LoVo (cell line): ENCODE results near the gene KAZN.
"Not testable (repeated sequence)": the region's sequence is repeated elsewhere in the genome, so short reads cannot be mapped to it uniquely, and the experiment has no call there.

Source experiments
- DNase-seq: peaks from one replicate; pipeline ENCODE4 v3.0.0-alpha.2; 2016; ENCODE audit warnings: low spot score

KAZN gene

DNA sequence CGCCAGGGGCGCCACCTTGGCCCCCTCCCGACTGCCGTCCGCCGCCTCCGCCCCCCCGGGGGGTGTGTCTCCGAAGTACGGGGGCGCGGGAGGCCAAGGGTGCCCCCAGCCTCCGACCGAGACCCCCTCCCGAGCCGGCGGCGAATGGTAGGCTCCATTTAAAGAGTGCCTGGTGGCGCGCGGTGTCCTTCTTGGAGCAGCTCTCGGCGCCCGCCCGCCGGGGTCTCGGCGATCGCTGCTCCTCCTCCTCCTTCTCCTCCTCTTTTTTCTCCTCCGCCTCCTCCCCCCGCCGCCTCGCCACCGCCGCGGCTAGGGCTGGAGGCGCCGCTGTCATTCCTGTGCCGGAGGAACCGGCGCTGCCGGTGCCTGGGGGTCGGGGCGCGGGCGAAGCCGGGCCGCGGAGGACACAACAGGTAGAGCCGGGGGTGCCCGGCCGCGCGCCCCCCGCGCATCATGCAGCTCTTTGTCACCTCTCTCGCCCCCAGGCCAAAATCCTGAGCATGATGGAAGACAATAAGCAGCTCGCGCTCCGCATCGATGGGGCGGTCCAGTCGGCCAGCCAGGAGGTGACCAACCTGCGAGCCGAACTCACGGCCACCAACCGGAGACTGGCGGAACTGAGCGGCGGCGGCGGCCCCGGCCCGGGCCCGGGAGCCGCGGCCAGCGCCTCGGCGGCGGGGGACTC lies at the start of gene KAZN:
KAZN (plus strand) TSS at position 188 of the 685 bp plus-strand sequence.
- no peak for DNase-seq

DNA sequence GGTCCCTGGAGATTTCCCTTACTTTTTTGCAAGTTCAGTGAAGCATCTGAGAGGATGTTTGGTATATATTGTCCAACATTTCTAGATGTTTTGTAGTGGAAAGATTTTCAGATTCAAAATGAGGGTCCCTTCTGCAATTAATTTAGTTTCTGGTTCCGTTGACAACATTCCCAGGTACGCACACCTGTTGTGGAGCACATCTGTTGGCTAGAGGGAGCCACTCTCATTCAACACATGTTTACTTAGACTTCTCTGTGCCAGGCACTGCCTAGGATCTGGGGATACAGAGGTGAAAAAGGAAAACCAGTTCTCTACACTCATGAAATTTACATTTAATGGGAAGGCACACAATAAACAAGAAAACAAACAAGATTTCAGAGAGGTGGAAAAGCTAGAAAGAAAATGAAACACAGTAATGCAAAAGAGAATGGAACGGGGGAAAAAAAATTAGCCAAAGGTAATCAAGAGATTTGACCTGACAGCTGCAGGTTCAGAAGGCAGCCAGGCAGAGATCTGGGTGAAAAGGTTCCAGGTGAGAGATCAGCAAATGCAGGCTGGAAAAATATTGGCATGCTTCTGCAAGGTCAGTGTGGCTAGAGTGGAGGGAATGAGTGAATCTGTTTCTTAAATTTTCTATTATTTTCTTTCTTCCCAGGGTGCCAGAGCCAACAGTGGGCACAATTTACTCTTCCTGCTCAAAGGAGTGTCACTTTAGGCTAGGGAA lies 48.4 kb upstream of the KAZN start:
- DNase-seq: no peak

DNA sequence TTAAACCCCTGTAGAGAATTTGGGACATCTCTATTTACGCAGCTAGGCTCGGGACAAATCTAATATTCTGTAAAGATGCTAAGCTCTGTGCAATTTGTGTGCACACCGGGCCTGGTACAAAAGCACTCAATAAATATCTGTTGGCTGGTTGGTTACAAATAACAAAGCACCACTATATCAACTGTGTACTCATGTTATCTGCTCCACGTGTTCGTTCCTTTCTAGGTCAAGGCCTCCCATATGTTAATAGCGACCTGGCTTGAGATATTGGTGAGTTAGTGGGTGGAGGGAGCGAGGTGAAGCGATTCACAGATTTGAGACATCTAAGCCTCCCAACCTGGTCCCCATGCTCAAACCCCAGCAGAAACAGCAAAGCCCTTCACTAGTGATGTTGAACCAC lies 47.1 kb upstream of the KAZN start:
- DNase-seq: no peak

DNA sequence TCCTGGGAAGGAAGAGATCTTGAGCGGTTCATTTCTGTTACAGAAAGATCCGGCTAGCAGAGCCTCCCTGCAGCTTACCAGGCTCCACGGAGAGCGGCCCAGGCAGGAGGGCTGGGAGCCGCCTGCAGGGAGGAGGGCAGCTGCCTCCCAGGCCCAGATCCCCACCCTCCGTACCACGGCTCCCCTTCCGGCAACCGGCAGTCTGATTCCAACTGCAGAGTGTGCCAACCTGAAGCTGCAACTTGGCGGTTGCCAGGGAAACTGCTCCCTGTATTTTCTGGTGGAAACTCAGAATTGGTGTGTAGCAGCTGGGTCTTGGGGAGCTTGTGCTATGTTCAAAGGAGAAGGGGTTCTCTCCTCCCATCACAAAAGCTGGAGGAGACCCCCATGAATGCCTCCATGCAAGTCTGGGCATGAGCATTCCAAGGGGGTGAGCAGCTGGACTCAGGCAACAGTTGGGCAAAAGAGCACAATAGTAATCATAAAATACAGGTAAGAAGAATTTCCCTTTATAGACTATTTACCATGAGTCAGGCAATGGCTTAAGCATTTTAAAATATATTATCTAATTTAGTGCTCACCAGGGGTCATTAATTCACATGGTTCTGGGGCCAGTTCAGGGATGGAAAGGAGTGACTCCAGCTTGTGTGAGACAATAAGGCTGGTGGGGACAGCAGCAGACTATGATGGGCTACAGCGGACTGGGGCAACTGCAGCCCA lies 46.1 kb upstream of the KAZN start:
- no peak for DNase-seq

DNA sequence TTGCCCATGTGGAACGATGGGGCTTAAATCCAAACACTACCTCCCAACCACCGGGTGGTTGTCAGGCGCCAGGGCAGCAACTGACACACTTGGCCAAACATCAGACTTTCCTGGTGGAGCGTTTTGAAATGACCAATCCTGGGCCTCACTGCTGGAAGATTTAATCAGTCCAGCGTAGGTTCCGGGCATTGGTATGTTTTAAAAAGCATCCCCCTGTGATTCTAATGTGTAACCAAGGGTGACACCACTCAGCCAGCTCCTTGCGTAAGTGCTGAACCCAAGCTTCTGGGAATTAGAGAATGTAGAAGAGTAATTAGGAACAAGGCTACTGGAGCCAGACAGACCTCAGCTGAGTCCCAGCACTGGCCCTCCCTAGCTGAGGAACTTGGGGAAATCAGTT lies 44.8 kb upstream of the KAZN start:
- no peak for DNase-seq

DNA sequence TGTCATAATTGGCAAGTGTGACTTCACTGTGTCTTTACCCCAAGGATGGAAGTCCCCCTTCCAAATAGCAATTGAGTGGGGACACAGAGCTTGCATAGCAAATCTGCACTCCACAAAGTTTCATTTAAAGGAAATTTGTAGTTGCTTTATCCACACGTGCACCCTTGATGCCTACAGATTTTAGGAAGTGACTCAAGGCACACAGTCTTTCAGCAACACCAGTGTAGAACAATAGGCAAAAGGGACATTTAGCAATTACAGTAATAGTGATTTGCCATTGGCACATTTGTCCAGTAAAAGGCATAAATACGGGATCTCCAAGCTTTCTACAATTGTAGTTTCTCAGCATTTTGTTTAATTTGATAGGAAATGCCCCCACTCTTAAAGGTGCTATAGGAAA lies 43.4 kb upstream of the KAZN start:
- DNase-seq: no peak

DNA sequence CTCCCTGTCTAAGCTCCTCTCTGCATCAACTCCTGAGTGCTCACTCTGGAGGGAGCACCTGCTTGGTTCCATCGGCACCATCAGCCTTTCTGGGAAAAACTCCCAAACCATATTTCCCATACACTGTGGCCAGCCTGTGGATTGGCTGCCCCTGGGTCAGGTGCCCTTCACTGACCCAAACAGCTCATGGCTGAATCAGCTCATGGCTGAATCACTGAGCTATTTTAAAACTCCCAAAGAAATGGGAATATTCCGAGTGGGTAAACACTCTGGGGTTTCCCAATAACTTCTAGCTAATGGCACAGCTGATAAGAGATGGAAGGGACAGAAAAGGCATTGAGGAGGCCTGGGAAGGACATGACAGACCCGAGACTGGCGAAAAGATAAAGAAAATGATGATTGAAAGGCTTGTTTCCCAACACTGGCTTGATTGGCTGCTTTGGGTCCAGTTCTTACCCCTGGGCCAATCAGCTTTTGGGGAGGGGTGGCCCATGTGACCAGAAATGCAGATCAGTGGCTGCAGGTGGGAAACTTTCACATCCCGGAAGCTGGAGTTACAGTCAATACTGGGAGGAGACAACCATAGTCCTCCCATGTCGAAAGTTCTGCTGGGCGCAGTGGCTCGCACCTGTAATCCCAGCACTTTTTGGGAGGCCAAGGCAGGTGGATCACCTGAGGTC lies 37.3 kb upstream of the KAZN start:
- DNase-seq: no peak

DNA sequence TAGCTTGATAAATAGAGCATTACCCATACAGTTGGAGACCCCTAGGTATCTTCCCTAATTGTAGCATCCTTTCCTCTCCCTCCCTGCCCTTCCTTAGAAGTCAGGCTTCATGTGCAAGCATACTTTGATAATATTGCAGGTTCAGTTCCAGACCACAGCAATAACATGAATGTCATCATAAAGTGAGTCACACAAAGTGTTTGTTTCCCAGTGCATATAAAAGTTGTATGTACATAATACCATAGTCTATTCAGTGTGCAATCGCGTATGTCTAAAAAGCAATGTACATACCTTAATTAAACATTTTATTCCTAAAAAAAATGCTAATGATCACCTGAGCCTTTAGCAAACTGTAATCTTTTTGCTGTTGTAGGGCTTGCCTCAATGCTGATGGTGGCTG lies 33.4 kb upstream of the KAZN start:
- no peak for DNase-seq

DNA sequence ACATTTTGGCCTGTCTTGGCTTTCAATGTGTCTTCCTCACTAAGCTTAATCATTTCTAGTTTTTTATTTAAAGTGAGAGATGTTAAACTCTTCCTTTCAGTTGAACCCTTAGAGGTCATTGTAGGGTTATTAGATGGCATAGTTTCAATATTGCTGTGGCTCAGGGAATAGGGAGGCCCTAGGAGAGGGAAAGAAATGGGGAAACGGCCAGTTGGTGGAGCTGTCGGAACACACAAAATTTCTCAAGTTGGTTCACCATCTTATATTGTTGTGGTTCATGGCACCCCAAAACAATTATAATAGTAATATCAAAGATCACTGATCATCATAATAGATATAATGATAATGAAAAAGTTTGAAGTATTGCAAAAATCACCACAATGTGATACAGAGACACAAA lies 31.4 kb upstream of the KAZN start:
- DNase-seq: no peak

DNA sequence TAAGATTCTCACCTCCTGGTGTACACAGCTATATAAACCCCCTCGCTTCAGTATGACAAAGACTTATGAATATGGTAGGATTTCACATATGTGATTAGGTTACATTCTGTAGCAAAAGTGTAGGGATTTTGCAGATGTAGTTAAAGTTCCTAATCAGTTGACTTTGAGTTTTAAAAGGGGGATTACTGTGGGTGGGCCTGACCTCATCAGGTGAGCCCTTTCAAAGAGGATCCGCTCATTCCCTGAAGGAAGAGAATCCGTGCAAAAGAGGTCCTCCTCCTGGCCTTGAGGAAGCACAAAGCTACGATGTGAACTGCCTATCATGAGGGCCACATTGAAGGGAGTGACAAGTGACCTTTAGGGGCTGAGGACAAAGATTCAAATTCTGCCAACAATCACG lies 30.6 kb upstream of the KAZN start:
- DNase-seq: no peak

DNA sequence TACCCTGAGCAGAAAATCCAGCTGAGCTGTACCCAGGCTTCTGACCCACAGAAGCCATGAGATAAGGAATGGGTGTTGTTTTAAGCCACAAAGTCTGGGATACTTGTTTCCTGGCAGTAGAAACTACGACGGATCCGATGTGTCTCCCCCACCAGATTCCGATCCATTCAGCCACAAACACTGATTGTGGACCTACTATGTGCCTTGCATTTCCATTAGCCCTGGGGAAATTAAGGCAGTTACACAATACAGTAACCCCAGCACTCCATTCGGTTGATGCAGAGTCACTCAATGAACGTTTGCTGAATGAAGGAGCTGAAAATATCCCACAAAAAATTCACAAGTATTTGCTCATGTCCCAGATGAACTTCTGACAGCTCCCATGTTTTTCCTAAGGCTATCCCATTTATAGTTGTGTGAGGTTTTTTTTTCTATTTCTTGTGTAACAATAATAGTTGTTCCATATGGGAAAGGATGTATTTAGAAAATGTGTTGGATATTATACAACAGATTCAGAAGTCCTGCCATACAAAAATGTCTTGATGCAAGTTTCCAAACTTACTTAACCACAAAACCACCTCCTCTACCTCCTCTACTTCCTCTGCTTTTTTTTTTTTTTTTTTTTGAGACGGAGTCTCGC lies 29.6 kb upstream of the KAZN start:
- no peak for DNase-seq

DNA sequence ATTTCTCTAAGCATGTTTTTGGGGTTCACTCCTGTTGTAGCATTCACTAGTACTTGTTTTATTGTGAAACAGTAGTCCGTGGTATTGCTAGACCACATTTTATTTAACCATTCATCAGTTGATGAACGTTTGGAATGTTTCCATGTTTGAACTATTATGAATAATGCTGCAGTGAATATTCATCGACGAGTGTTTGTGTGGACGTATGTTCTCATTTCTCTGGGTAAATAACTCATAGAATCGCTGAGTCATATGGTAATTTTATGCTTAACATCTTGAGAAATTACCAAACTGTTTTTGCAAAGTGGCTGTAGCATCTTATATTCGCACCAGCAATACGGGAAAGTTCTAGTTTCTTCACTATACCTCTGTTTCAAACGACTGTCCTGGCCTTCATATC lies 28.0 kb upstream of the KAZN start:
- no peak for DNase-seq

DNA sequence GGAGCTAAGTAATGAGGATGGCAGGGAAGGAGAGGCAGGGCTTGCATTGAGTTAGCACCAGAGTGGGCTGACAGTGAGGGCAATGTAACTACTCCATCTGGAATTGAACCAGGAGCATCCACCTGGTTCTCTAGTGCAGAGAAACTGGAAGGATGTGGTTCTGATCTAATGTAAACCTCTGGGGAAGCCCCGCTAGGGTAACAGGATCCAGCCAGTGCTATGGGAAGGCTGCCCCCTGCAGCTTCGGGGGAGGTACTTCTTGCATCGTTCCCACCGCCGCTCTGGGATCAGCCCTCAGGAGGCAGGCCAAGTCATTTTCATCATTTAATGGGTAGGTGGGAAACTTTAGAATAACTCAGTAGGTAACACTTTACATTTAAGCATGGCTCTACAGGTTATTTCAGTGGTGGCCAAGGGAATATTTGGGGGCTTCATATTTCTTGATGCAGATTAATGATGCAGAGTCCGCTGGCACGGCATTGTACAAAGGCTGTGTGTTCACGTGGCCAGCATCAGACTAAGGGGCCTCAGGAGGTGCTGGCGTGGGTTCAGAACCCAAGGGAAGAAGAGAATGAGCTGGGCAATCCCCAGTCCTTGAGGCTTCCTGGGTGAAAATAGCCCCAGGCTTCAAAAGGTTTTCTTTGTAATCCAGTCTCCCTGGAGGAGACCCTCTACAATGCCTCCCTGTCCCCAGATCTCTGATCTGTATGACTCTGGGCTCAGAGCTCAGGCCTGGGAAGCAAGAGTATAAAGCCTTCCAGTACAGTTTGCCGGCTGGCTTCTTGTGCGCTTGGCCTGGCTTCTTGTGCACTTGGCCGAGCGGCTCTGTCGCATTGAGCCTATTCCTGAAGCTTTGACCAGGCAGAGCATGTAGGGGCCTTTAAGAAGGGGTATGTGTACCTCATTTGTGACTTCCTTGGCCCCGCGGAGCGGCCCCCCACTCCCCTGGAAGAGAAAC lies 26.4 kb upstream of the KAZN start:
- DNase-seq: no peak

DNA sequence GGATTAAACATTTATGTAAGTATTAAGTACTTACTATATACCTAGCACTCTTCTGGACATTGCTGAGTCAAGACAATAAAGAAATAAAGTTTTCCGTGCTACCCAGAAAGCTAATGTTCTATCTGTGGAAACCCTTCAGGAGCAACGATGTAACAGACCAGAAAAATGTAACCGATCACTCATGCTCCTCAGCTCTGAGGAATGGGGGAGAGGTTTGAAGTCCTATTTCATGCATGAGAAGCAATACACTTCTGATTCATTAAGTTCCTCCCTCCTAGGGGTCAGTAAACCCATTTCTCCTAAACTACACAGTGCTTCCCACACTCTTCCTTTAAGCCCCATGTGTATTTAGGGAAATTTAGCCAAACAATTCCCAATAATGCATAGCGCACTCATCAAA lies 25.6 kb upstream of the KAZN start:
- no peak for DNase-seq

DNA sequence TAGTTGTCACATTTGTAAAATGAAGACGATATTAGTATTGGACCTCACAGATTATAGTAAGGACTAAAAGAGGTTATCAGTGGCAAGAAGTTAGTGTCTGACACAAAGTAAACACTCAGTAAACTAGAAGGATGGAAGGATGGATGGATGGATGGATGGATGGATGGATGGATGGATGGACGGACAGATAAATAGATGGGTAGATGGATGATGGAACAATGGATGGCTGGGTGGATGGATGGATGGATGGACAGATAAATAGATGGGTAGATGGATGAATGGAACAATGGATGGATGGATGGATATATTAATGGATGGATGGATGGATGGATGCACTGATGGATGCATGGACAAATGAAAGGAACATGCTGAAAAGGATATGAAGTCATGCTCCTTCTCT lies 22.3 kb upstream of the KAZN start:
- no peak for DNase-seq

DNA sequence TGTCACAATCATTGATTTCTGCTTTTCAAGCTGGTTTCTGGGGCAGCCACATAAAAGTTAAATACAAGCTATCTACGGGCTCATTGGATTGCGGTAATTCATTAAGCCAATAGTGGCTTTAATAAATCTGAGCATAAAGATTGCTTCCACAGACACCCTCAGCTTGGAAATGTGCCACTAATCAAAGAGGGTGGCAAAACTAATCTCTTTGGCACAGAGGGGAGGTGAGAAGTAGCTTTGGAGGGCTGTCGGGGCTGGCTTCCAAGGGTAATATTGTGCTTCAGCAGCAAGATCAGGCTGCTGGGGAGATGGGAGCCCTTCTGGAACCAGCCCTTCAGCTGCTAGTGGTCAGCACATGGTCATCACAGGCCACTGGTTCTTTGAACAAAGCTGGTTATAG lies 21.2 kb upstream of the KAZN start:
- DNase-seq: no peak

DNA sequence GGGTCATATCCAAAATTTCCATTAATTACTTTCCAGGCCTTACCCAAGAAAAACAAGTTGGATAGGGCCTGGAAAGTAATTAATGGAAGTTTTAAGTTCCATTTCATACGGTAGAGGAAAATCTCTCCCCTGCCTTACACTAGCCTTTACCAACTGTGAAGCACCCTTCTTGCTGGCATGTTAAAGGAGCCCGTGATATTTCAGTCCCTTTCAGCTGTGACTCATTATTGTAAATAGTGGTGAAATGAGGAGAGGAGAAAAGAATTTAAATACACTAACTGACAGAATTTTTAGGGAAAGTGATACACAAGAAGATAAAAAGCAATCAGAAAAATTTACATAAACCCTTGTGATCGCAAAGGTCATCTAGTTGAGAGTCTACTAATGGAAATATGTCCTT lies 20.3 kb upstream of the KAZN start:
- no peak for DNase-seq

DNA sequence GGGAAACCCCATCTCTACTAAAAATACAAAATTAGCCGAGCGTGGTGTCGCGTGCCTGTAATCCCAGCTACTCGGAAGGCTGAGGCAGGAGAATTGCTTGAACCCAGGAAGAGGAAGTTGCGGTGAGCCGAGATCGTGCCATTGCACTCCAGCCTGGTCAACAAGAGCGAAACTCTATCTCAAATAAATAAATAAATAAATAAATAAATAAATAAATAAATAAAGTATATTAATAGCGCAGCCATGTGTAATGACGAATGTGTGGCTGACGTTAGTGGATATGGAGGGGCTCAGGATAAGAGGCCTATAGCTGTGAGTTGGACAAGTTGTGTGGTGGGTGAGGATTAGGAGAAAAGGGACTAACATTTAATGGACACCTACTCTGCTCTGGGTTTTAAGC lies 18.2 kb upstream of the KAZN start:
- DNase-seq: not testable (repeated sequence)

DNA sequence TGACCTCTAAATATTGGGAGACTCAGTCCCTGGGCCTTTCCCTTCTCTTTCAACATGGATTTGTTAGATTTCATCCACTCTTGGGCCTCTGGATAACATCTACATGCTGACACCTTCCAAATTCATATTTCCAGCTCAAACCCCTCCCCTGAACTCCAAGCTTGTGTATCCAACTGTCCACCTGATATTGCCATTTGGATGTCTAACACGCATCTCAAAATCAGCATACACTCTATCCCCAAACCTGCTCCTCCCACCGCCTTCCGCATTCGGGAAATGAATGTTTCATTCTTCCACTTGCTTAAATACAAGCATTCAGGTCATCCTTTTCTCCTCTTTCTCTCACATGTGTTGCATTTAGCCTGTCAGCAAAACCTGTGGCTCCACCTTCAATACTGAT lies 17.5 kb upstream of the KAZN start:
- no peak for DNase-seq

DNA sequence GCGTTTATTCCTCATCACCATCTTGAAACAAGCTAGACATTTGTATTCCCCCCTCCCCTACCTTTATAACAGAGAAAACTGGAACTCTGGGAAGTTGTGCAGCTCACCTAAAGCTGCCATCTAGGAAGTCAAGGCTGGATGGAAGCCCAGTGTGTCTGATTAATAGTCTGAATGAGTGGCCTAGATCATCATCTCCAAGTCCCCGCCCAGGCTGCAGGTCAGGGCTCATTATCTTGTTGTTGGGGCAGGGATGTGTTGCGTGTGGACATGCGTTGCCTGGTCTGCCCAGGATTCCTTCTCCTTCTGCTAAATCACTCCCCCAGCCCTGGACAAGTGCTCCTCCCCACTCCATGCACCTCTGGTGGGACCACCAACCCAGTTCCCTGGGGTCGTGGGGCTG lies 14.7 kb upstream of the KAZN start:
- DNase-seq: no peak

DNA sequence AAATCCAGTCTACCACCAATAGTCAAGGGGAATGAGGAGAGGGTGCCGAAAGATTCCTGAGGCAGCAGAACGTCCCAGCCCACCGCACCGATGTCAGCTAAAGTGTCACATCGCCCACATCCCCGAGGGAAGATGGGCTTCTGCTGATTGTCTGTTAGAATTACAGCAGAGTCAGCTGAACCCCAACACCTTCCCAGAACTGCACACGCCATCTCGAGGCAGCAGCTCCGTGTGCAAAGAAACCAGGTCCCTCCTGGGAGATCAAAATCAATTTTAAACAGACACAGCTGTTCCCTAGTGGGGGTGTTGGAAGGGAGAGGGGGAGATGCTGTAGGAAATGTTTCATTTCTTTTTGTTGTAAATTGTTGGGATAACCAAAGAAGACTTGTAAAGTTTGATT lies 12.8 kb upstream of the KAZN start:
- DNase-seq: no peak
